Epithelial cell of esophagus (primary cell): ENCODE data around the gene FOSB.

Experiments
- DNase-seq: peaks from one replicate; pipeline ENCODE4 v3.0.0; 2010; ENCODE audit warnings: low read depth
- H3K4me3 ChIP-seq: 2 replicates; pipeline ENCODE4 v1.5.1; 2011; ENCODE audit warnings: mild to moderate bottlenecking, low read length, control low read depth
- TF ChIP-seq, protein P1 (sequence below): IDR thresholded peaks from 2 replicates; pipeline ENCODE4 v1.5.1; 2011; ENCODE audit warnings: low read depth, mild to moderate bottlenecking, low read length, control low read depth, inconsistent platforms; ENCODE audit not compliant: insufficient read depth; ENCODE audit errors: missing control alignments

Gene FOSB

GRCh38 chr19:45523642-45524256, 56.0 kb downstream of the FOSB start:
- TF ChIP-seq, protein P1, sequence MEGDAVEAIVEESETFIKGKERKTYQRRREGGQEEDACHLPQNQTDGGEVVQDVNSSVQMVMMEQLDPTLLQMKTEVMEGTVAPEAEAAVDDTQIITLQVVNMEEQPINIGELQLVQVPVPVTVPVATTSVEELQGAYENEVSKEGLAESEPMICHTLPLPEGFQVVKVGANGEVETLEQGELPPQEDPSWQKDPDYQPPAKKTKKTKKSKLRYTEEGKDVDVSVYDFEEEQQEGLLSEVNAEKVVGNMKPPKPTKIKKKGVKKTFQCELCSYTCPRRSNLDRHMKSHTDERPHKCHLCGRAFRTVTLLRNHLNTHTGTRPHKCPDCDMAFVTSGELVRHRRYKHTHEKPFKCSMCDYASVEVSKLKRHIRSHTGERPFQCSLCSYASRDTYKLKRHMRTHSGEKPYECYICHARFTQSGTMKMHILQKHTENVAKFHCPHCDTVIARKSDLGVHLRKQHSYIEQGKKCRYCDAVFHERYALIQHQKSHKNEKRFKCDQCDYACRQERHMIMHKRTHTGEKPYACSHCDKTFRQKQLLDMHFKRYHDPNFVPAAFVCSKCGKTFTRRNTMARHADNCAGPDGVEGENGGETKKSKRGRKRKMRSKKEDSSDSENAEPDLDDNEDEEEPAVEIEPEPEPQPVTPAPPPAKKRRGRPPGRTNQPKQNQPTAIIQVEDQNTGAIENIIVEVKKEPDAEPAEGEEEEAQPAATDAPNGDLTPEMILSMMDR, result peak; percentile 91
- DNase-seq, result peak; percentile 85
- H3K4me3 ChIP-seq, result no peak overlapping the region

- no peak overlapping the region for H3K4me3 ChIP-seq
- no peak for DNase-seq
- TF ChIP-seq, protein P1, result no peak
These were observed 56.9 kb downstream of the FOSB start for GRCh38 chr19:45524575-45525129.
